GM12873 (cell line): ENCODE results near the gene TMPRSS15.

Source experiments
- TF ChIP-seq, protein P1 (sequence below): IDR thresholded peaks from 2 replicates; pipeline ENCODE4 v1.5.1; 2012; ENCODE audit warnings: low read depth, mild to moderate bottlenecking, moderate library complexity, low read length, control low read depth; ENCODE audit not compliant: insufficient read depth; ENCODE audit errors: missing control alignments

TMPRSS15 gene

DNA sequence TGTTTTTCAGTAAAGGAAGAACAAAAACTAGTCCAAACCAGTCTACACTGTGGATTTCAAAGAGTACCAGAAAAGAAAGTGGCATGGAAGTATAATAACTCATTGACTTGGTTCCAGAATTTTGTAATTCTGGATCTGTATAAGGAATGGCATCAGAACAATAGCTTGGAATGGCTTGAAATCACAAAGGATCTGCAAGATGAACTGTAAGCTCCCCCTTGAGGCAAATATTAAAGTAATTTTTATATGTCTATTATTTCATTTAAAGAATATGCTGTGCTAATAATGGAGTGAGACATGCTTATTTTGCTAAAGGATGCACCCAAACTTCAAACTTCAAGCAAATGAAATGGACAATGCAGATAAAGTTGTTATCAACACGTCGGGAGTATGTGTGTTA is 137.6 kb downstream of the TMPRSS15 start:
- TF ChIP-seq, protein P1, sequence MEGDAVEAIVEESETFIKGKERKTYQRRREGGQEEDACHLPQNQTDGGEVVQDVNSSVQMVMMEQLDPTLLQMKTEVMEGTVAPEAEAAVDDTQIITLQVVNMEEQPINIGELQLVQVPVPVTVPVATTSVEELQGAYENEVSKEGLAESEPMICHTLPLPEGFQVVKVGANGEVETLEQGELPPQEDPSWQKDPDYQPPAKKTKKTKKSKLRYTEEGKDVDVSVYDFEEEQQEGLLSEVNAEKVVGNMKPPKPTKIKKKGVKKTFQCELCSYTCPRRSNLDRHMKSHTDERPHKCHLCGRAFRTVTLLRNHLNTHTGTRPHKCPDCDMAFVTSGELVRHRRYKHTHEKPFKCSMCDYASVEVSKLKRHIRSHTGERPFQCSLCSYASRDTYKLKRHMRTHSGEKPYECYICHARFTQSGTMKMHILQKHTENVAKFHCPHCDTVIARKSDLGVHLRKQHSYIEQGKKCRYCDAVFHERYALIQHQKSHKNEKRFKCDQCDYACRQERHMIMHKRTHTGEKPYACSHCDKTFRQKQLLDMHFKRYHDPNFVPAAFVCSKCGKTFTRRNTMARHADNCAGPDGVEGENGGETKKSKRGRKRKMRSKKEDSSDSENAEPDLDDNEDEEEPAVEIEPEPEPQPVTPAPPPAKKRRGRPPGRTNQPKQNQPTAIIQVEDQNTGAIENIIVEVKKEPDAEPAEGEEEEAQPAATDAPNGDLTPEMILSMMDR = no peak

- TF ChIP-seq, protein P1 = no peak
These were observed 149.8 kb downstream of the TMPRSS15 start for GRCh38 chr21:18253799-18254198.

DNA sequence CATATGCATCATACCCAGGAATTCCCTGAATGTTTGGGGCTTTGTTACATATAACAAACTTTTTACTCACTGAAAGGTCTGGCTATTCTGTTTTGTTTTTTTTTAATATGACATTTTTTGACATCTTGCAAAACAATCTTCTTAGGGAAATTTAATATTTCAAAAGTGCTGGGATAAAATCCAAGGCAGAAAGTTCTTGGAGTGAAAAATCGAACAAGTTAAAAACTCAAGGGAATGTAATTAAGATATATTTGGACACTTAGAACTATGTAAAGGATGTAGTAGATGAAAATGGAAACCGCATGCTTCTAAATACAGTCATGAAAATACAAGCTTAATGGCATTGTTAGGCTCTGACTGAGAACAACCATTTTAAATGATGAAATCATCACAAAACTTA is 150.4 kb downstream of the TMPRSS15 start:
- TF ChIP-seq, protein P1 = no peak

- TF ChIP-seq, protein P1 = no peak
These were observed 150.9 kb downstream of the TMPRSS15 start for GRCh38 chr21:18252680-18253079.

DNA sequence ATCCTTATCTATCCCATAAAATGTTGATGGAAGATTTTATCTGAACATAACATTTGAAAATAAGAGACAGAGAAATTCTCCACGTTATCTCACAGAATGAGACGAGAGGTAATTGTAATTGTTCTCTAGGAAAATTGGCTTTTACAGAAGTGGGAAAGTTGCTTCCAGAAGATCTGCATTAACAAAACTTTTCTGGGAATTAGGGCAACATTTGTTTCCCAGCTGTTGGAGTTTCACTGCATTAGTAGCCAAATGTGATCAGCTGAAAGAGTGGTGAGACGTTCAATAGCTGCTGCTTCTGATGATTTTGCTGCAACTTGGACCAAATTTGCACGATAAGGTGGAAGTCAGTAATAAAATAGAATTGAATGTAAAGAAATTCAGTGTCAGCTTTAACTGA is 151.3 kb downstream of the TMPRSS15 start:
- TF ChIP-seq, protein P1 = no peak

- TF ChIP-seq, protein P1 = no peak
These were observed 152.5 kb downstream of the TMPRSS15 start for GRCh38 chr21:18251065-18251464.

DNA sequence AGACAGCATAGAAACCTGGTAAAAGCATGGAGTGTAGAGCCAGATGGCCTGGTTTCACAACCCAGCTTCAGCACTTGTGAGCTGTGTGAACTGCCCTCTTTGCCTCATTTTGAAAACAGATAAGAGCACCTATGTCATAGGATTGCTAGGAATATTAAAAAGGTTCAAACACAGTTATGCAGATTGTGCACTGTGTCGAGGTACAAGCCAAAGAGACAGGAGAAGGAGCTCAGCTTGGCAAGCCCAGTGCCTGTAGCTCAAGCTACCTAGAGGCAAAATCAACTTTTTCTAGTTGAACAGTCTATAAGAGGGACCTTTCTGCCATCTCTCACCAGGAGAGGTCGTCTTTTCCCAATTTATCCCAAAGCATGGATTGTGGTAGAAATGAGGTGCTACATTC is 153.9 kb downstream of the TMPRSS15 start:
- TF ChIP-seq, protein P1 = no peak

GRCh38 chr21:18248171-18248570 is 155.4 kb downstream of the TMPRSS15 start:
- TF ChIP-seq, protein P1 = no peak
